Common myeloid progenitor, CD34-positive (primary cell): ENCODE data around the gene KRTAP21-2.

Source experiments
- CTCF ChIA-PET: fragments of 350-600 bp; sonication (Branson Sonifier 250); formaldehyde crosslinking; loops from one replicate; lab custom pipeline; 2021; ENCODE audit warnings: antibody characterized with exemption; lab: Charles Lee
- POLR2A ChIA-PET: fragments of 350-600 bp; sonication (Branson Sonifier 250); formaldehyde crosslinking; loops from one replicate; lab custom pipeline; 2021; ENCODE audit warnings: antibody characterized with exemption; lab: Charles Lee
- DNase-seq, 3 donors: peaks; one replicate each; pipeline versions ENCODE4 v3.0.0 to v3.0.0-alpha.2; 2013
- H3K27ac ChIP-seq, 2 experiments: 1 replicate in 1 of 2; 2 replicates in 1 of 2; pipeline ENCODE4 v1.7.0; 2013; ENCODE audit warnings: inconsistent platforms in 2 of 2, low read length in 2 of 2, mild to moderate bottlenecking in 2 of 2, low read depth in 1 of 2, moderate library complexity in 1 of 2; ENCODE audit not compliant: severe bottlenecking in 2 of 2, insufficient read depth in 1 of 2, poor library complexity in 1 of 2
- H3K27me3 ChIP-seq, 5 experiments: replicated peaks in 2 of 5; 1 replicate in 3 of 5; 2 replicates in 2 of 5; pipeline versions ENCODE4 v1.6.1 to v1.7.0; 2013; ENCODE audit warnings: low read length in 4 of 5, mild to moderate bottlenecking in 2 of 5, moderate library complexity in 2 of 5, inconsistent platforms in 1 of 5; ENCODE audit not compliant: insufficient read depth in 5 of 5, control insufficient read depth in 4 of 5
- H3K36me3 ChIP-seq, 4 experiments: 1 replicate in 2 of 4; 2 replicates in 2 of 4; pipeline versions ENCODE4 v1.6.1 to v1.7.0; 2013; ENCODE audit warnings: low read length in 3 of 4, control low read depth in 1 of 4, mild to moderate bottlenecking in 1 of 4; ENCODE audit not compliant: control insufficient read depth in 4 of 4, insufficient read depth in 4 of 4
- H3K4me1 ChIP-seq, 4 experiments: 1 replicate in 3 of 4; 2 replicates in 1 of 4; pipeline versions ENCODE4 v1.6.1 to v1.7.1; 2013; ENCODE audit warnings: low read length in 3 of 4, mild to moderate bottlenecking in 3 of 4, control low read depth in 1 of 4, inconsistent platforms in 1 of 4, moderate library complexity in 1 of 4; ENCODE audit not compliant: control insufficient read depth in 4 of 4, insufficient read depth in 4 of 4; ENCODE audit errors: control extremely low read depth in 1 of 4
- H3K4me3 ChIP-seq, 7 experiments: 1 replicate in 4 of 7; 2 replicates in 3 of 7; pipeline versions ENCODE4 v1.5.1 to v1.7.0; 2013; ENCODE audit warnings: mild to moderate bottlenecking in 7 of 7, low read length in 6 of 7, moderate library complexity in 6 of 7, inconsistent platforms in 2 of 7, low read depth in 2 of 7, control low read depth in 1 of 7; ENCODE audit not compliant: insufficient read depth in 4 of 7, control insufficient read depth in 1 of 7; ENCODE audit errors: extremely low read depth in 1 of 7
- H3K9me3 ChIP-seq, 5 experiments: 1 replicate in 4 of 5; 2 replicates in 1 of 5; pipeline versions ENCODE4 v1.6.1 to v1.7.1; 2013; ENCODE audit warnings: low read length in 4 of 5, mild to moderate bottlenecking in 2 of 5, inconsistent platforms in 1 of 5, low read depth in 1 of 5, moderate library complexity in 1 of 5; ENCODE audit not compliant: control insufficient read depth in 4 of 5, insufficient read depth in 2 of 5; ENCODE audit errors: control extremely low read depth in 1 of 5
- WGBS: methylation state at CpG from one replicate; pipeline ENCODE4 v1.1.5; 2013; ENCODE audit not compliant: insufficient coverage; 5-methylcytosine and 5-hydroxymethylcytosine counted together

Gene KRTAP21-2

DNA sequence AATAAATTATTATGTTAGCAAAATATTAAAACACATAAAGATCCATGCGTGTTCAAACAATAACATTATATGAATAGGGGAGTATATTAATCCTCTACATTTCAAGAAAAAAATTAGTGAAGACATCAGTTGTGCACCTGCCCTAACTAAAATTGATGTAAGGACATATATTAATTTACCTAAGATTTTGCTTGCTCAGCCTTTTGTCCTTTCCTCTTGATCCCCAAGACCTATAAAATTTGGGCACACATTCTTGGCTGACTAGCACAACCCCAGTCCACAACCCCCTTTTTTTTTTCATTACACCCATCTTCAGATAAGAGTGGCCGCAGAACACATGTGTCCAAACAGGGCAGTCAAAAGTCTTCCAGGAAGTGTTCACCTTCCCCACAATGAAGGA is 6.6 kb downstream of the KRTAP21-2 start:
- POLR2A ChIA-PET: no interaction called here
- no peaks in the 10 kb centered on the region for H3K4me1 ChIP-seq
- no peaks in the 10 kb centered on the region for H3K27me3 ChIP-seq

DNA sequence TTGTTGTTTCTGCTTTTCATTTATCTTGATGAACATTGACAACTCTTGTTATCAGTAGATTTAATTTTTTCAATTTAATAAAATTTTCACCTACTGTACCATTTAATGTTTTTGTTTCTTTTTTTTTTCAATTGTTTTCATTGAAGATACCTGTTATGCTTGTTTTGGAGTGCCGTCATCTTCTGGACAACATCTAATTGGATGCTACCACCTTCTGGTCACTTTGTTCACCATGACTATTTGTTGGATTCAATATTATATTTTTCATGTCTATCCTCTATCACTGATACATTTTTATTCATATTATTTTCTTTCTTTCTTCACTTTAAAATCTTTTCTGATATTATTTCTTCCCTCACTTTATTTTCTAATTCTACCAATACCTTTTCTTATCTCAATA is 14.0 kb downstream of the KRTAP21-2 start:
- H3K27me3 ChIP-seq: no peaks in the 10 kb centered on the region
- H3K27ac ChIP-seq: no peak overlapping the region
- no peaks in the 10 kb centered on the region for H3K4me1 ChIP-seq
- no peak overlapping the region for H3K4me3 ChIP-seq
- no peaks in the 10 kb centered on the region for H3K36me3 ChIP-seq
- no CpG with 5 or more reads among the region's 1 CpG for WGBS
- ChIA-PET CTCF (no interaction called here), POLR2A (no interaction called here)
- no peak for DNase-seq
- H3K9me3 ChIP-seq: no peaks in the 10 kb centered on the region

More for the DNA sequence above, 6.6 kb downstream of the KRTAP21-2 start:
- CTCF ChIA-PET: no interaction called here
- H3K4me3 ChIP-seq: no peak overlapping the region
- WGBS: no CpG with 5 or more reads among the region's 2 CpGs
- H3K36me3 ChIP-seq: no peaks in the 10 kb centered on the region
- H3K9me3 ChIP-seq: no peaks in the 10 kb centered on the region
- DNase-seq: no peak
- no peak overlapping the region for H3K27ac ChIP-seq

DNA sequence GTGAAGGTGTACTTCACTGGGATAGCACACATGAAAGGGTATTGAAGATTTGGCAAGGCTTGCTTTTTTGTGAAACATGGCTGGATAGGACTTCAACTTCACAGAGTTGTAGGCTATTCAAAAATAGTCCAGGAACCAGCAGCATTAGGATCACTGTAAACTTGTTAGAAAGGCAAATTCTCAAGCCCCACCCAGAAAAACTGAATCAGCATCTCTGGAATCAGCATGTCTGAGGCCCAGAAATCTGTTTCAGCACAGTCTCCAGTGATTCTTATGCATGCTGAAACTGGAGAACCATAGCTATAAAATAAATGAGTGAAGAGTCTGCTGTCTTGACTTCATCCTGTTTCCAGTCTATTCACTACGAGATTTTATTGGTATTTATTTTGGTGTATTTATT is 20.3 kb downstream of the KRTAP21-2 start:
- no peaks in the 10 kb centered on the region for H3K4me1 ChIP-seq
- H3K4me3 ChIP-seq: no peak overlapping the region
- CTCF ChIA-PET: no interaction called here
- DNase-seq: no peak
- peaks cover 0 to 2% (median 0%) of the 10 kb centered on the region in 5 experiments for H3K27me3 ChIP-seq
- no peaks in the 10 kb centered on the region for H3K36me3 ChIP-seq
- H3K9me3 ChIP-seq: peaks cover 0 to 2% (median 0%) of the 10 kb centered on the region in 5 experiments
- no peak overlapping the region for H3K27ac ChIP-seq
- POLR2A ChIA-PET: no interaction called here
- WGBS: no CpG with 5 or more reads among the region's 1 CpG

DNA sequence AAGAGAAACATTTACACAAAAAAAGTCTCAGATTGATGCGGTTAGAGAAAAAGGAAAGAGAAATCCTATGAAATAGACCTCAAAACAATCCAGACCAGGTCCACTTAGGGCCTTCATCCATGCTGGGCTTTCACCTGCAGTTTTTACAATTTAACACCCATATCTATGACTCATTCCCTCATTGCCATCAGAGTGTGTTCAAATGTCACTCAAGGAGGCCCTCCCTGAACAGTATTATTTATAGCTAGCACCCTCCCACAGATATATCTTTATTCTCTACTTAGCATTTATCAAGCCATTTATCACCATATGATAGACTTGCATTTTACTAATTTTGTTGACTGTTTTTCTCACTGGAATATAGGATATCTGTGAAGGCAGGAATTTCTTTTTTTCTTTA is 27.7 kb downstream of the KRTAP21-2 start:
- DNase-seq: no peak
- POLR2A ChIA-PET: no interaction called here
- H3K9me3 ChIP-seq: no peaks in the 10 kb centered on the region
- no peaks in the 10 kb centered on the region for H3K27me3 ChIP-seq
- no peak overlapping the region for H3K27ac ChIP-seq
- WGBS: 80% methylated on average over 1 of the region's 1 CpG
- CTCF ChIA-PET: no interaction called here
- no peaks in the 10 kb centered on the region for H3K4me1 ChIP-seq
- no peak overlapping the region for H3K4me3 ChIP-seq
- H3K36me3 ChIP-seq: no peaks in the 10 kb centered on the region

DNA sequence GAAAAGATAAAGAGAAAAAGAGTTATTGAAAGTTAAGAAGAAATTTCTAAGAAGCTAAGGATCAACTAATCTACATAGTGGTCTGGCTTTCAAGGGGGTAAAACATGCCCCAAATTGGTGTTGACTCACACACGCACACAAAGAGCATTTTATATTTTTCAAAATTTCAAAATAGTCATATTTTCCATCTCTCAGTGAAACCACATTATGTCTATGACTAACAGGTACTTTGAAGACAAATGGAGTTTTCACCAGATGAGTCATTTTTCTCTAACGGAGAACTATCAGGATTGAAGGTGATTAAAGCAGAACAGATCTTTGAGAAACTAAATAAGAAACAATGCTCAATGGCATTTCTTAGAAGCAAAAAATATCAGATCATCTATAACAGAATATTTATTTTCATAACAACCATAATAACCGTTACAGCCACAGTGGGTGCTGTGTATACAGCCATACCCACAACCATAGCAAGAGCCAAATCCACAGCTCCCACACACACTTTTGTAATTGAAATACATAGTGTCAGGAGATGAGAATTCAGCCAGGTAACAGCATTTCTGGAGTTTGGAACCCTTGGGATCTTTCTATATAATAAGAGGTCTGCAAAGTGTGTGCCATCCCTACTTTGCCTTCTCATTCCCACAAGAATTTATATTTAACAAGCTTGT is 28.7 kb downstream of the KRTAP21-2 start, which contains the start of gene KRTAP21-3:
Gene KRTAP21-3, minus strand, starts transcription at position 539 of the 671 bp plus-strand sequence. Its CDS starts 18 bp downstream, at position 521.
- H3K27ac ChIP-seq: no peak within 1 kb of the TSS
- DNase-seq: no peak
- 86% methylated on average over 1 of the region's 3 CpGs for WGBS

DNA sequence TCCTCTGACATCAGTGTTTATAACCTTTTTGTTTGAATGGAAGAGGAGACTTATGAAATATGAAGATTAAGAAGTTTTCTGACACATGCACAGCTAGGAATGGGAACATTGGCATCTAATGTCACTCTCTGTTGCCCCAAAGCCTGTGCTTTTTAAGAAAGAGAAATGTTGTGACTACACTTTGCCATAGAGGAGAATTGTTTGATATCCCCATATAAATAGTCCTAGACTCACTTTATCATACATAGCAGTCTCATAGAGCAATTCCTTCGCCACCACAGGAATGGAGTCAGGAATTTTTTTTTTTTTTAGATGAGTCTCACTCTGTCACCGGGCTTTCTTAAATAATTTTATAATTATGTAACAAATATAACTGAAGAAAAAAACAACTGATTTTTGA is 30.0 kb downstream of the KRTAP21-2 start:
- Histone ChIP-seq H3K36me3 (no peaks in the 10 kb centered on the region), H3K9me3 (no peaks in the 10 kb centered on the region), H3K27me3 (no peaks in the 10 kb centered on the region), H3K4me3 (no peak overlapping the region), H3K27ac (no peak overlapping the region), H3K4me1 (no peaks in the 10 kb centered on the region)
- WGBS: no CpG with 5 or more reads among the region's 2 CpGs
- POLR2A ChIA-PET: no interaction called here
- DNase-seq: no peak
- CTCF ChIA-PET: no interaction called here

More for the DNA sequence above, 28.7 kb downstream of the KRTAP21-2 start, which contains the start of gene KRTAP21-3:
- no peaks in the 10 kb centered on the region for H3K9me3 ChIP-seq
- no peaks in the 10 kb centered on the region for H3K4me1 ChIP-seq
- H3K36me3 ChIP-seq: no peaks in the 10 kb centered on the region
- CTCF ChIA-PET: no interaction called here
- POLR2A ChIA-PET: no interaction called here
- no peaks in the 10 kb centered on the region for H3K27me3 ChIP-seq
- no peak within 1 kb of the TSS for H3K4me3 ChIP-seq

DNA sequence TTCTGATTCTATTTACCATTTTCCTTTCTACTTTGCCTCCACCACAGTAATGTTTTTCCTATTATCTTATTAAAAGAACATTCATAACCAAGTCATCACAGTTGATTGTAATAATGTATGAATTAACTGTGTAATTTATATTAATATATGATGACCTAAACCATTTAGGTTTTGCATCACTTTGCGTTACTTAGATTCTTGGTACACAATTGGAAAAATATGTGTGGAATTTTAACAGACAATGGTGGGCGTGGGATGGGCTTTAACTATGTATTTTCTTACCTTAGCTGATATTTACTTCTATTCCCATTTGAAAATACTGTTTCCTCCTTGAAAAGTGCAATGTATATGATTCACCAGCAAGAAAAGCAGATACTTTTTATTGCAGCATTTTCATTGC is 32.1 kb downstream of the KRTAP21-2 start:
- no peaks in the 10 kb centered on the region for H3K36me3 ChIP-seq
- H3K27ac ChIP-seq: no peak overlapping the region
- ChIA-PET POLR2A (no interaction called here), CTCF (no interaction called here)
- H3K4me1 ChIP-seq: no peaks in the 10 kb centered on the region
- DNase-seq: no peak
- no peaks in the 10 kb centered on the region for H3K9me3 ChIP-seq
- WGBS: no CpG with 5 or more reads among the region's 2 CpGs
- H3K27me3 ChIP-seq: no peaks in the 10 kb centered on the region
- H3K4me3 ChIP-seq: no peak overlapping the region
